ENCODE data around the gene KCNIP1.

Gene KCNIP1

DNA sequence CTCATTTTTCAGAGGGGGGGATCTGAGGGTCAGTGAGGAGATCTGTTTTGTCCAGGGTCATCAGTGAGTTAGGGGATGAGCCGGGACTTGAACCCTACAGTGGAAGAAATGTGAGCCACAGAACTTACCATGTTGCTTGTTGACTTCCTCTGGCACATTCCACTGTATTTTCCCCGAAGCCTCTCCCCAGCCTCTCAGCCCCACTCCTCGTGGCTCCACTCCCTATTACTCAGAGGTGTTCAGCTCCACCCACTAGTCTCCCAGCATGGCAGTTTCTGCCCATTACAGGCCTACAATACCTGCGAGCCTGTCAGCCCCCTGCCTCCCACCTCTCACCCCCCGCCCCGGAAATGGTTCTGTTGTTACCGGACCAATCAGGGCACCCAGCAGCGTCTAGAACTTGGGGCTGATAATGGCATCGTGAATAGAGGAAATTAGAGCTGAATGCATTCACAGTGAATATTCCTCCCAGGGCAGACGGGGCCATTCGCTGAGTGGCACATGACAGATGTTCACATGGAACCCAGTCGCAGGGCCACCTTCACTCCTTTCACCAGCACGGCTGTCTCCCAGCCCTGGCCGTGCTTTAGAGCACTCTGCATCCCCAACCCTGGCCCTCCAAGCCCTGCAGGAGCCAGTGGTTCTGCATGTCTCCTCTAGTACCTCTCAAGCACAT, 81.6 kb downstream of the KCNIP1 start:
- whole genome bisulfite sequencing, 2 experiments = 88 to 89% methylated on average over 14 of the region's 14 CpGs
- H3K4me1 ChIP-seq (ENCODE audit: control insufficient read depth, insufficient read depth, low read length) = peaks cover 19% of the 10 kb centered on the region
- no peaks in the 10 kb centered on the region for H3K9me3 ChIP-seq (ENCODE audit: control insufficient read depth, low read length)
- H3K27ac ChIP-seq (ENCODE audit: insufficient read depth, low read depth, low read length, poor library complexity, severe bottlenecking) = no peak overlapping the region
- no peaks in the 10 kb centered on the region for H3K27me3 ChIP-seq (ENCODE audit: control insufficient read depth, insufficient read depth, low read length, poor library complexity, severe bottlenecking)
- H3K4me3 ChIP-seq (ENCODE audit: insufficient read depth, low read depth, low read length) = no peak overlapping the region
- H3K36me3 ChIP-seq (ENCODE audit: control insufficient read depth, insufficient read depth, low read length) = no peaks in the 10 kb centered on the region

DNA sequence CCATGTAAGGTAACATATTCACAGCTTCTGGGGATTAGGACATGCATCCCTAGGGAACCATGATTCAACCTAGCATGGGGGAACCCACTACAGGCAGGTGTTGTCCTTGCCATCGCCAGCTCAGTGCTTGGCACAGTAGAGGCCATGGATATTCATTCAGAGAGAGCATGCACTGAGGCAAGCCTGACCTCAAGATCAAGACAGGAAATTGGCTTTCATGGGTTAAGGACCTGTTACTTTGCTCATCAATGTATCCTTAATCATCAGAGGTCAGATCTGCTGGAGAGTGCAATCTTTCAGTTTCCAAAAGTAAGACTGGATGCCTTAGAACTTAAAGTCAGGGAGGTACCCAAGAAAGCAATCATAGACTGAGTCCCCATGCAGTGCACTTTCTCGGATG, 84.0 kb downstream of the KCNIP1 start:
- no peaks in the 10 kb centered on the region for H3K36me3 ChIP-seq (ENCODE audit: control insufficient read depth, insufficient read depth, low read length)
- no peaks in the 10 kb centered on the region for H3K9me3 ChIP-seq (ENCODE audit: control insufficient read depth, low read length)
- H3K27ac ChIP-seq (ENCODE audit: insufficient read depth, low read depth, low read length, poor library complexity, severe bottlenecking) = no peak overlapping the region
- peaks cover 18% of the 10 kb centered on the region for H3K4me1 ChIP-seq (ENCODE audit: control insufficient read depth, insufficient read depth, low read length)
- H3K27me3 ChIP-seq (ENCODE audit: control insufficient read depth, insufficient read depth, low read length, poor library complexity, severe bottlenecking) = no peaks in the 10 kb centered on the region
- no peak overlapping the region for H3K4me3 ChIP-seq (ENCODE audit: insufficient read depth, low read depth, low read length)
- 46 to 47% methylated on average over 2 of the region's 2 CpGs for WGBS, 2 experiments

- H3K36me3 ChIP-seq (ENCODE audit: control insufficient read depth, insufficient read depth, low read length) = no peaks in the 10 kb centered on the region
- WGBS, 2 experiments = 80 to 94% methylated on average over 6 of the region's 6 CpGs
- no peak overlapping the region for H3K27ac ChIP-seq (ENCODE audit: insufficient read depth, low read depth, low read length, poor library complexity, severe bottlenecking)
- H3K4me1 ChIP-seq (ENCODE audit: control insufficient read depth, insufficient read depth, low read length) = peaks cover 4% of the 10 kb centered on the region
- H3K9me3 ChIP-seq (ENCODE audit: control insufficient read depth, low read length) = no peaks in the 10 kb centered on the region
- no peak overlapping the region for H3K4me3 ChIP-seq (ENCODE audit: insufficient read depth, low read depth, low read length)
- H3K27me3 ChIP-seq (ENCODE audit: control insufficient read depth, insufficient read depth, low read length, poor library complexity, severe bottlenecking) = no peaks in the 10 kb centered on the region
Observed at GRCh38 chr5:170589643-170590042, 85.8 kb downstream of the KCNIP1 start.

DNA sequence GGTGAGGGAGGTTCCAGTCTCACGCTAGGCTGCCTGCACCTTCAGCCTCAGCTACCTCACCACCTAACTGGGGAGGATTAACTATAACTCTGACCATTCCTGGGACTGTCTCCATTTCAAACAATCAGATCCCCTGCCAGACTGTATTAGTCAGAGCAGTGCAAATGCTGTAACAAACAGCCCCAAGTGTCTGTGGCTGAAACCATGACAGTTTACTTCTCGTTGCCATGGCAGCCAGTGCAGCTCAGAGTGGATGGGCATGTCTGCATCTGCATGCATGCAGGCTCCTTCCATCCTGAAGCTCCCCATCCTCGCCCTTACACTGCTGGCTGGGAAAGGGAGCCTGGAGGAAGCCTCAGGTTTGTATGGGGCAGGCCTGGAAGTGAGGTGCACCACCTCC, 86.7 kb downstream of the KCNIP1 start:
- 62 to 66% methylated on average over 3 of the region's 3 CpGs for WGBS, 2 experiments
- Histone ChIP-seq H3K4me1 (ENCODE audit: control insufficient read depth, insufficient read depth, low read length) (no peaks in the 10 kb centered on the region), H3K36me3 (ENCODE audit: control insufficient read depth, insufficient read depth, low read length) (no peaks in the 10 kb centered on the region), H3K4me3 (ENCODE audit: insufficient read depth, low read depth, low read length) (no peak overlapping the region), H3K27me3 (ENCODE audit: control insufficient read depth, insufficient read depth, low read length, poor library complexity, severe bottlenecking) (no peaks in the 10 kb centered on the region), H3K9me3 (ENCODE audit: control insufficient read depth, low read length) (no peaks in the 10 kb centered on the region), H3K27ac (ENCODE audit: insufficient read depth, low read depth, low read length, poor library complexity, severe bottlenecking) (no peak overlapping the region)

DNA sequence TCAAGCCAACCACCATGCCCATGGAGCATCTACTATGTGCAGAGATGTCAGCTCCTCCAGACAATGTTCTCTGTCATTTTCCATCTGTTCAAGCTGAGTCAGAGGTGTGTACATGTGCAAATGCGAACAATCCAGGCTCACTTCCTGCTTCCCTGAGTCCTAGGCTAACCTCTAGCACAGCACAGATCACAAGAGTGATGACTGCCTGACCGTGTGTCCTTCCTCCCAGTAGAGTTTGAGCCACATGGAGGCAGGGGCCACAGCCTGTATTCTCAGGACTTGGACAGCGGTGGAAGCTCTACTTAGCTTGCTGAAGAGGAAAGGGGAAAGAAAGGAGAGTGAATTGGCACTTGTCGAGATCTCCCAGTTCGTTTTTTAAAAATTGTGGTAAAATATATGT, 87.2 kb downstream of the KCNIP1 start:
- Histone ChIP-seq H3K36me3 (ENCODE audit: control insufficient read depth, insufficient read depth, low read length) (no peaks in the 10 kb centered on the region), H3K4me1 (ENCODE audit: control insufficient read depth, insufficient read depth, low read length) (no peaks in the 10 kb centered on the region), H3K27ac (ENCODE audit: insufficient read depth, low read depth, low read length, poor library complexity, severe bottlenecking) (no peak overlapping the region), H3K9me3 (ENCODE audit: control insufficient read depth, low read length) (no peaks in the 10 kb centered on the region), H3K27me3 (ENCODE audit: control insufficient read depth, insufficient read depth, low read length, poor library complexity, severe bottlenecking) (no peaks in the 10 kb centered on the region), H3K4me3 (ENCODE audit: insufficient read depth, low read depth, low read length) (no peak overlapping the region)
- WGBS, 2 experiments = 88 to 90% methylated on average over 4 to 5 of the region's 5 CpGs

DNA sequence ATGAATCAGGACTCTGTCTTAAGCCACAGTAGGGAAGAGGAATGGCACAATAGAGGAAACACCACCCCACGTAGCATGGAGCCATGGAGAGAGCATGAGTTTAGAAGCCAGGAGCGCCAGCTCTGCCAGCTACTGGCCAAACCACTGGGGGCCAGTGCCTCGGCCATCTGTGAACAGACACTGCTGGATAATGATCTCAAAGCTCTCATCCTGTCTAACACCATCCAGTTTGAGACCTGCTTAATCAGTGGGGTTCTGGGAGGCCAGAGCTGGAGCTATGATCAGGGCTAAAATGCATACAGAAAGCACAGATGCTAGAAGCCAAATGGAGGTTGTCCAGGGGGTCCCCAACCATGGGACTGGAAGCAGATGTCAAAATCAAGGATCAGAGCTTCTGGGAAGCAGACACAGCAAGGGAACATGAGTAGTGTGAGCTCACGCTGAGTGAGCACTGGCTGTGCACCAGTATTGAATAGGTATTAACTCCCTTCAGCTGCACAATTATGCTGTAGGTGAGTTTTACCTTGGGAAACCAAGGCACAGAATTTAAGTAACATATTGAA, 92.7 kb downstream of the KCNIP1 start:
- no peak overlapping the region for H3K27ac ChIP-seq (ENCODE audit: insufficient read depth, low read depth, low read length, poor library complexity, severe bottlenecking)
- no peak overlapping the region for H3K4me3 ChIP-seq (ENCODE audit: insufficient read depth, low read depth, low read length)
- 88 to 90% methylated on average over 4 of the region's 4 CpGs for WGBS, 2 experiments

GRCh38 chr5:170597109-170597751, 93.4 kb downstream of the KCNIP1 start:
- Histone ChIP-seq H3K27ac (ENCODE audit: insufficient read depth, low read depth, low read length, poor library complexity, severe bottlenecking) (no peak overlapping the region), H3K4me3 (ENCODE audit: insufficient read depth, low read depth, low read length) (no peak overlapping the region)
- 75 to 82% methylated on average over 6 to 9 of the region's 9 CpGs for WGBS, 2 experiments

More for the DNA sequence above, 92.7 kb downstream of the KCNIP1 start:
- H3K36me3 ChIP-seq (ENCODE audit: control insufficient read depth, insufficient read depth, low read length) = no peaks in the 10 kb centered on the region
- no peaks in the 10 kb centered on the region for H3K9me3 ChIP-seq (ENCODE audit: control insufficient read depth, low read length)
- peaks cover 24% of the 10 kb centered on the region for H3K4me1 ChIP-seq (ENCODE audit: control insufficient read depth, insufficient read depth, low read length)
- H3K27me3 ChIP-seq (ENCODE audit: control insufficient read depth, insufficient read depth, low read length, poor library complexity, severe bottlenecking) = peaks cover 3% of the 10 kb centered on the region

DNA sequence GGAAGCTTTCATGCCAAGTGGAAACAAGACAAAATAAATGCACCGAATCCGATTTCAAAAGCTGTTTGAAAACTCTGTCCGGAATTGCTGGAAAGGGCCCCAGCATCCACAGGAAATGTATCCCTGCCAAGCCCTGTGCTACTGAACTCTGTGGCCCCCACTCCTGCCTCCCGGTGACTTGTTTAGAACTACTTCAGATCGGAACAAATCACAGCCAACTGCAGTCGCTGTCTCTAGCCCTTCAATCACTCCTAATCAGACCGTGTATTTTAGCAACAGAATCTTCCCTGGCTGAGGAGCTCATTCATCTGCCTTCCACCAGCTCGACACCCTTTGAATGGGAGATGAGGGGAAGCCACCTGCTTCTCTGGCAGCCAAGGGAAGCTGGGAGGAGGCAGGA, 94.1 kb downstream of the KCNIP1 start:
- Histone ChIP-seq H3K27ac (ENCODE audit: insufficient read depth, low read depth, low read length, poor library complexity, severe bottlenecking) (no peak overlapping the region), H3K4me3 (ENCODE audit: insufficient read depth, low read depth, low read length) (no peak overlapping the region)
- WGBS, 2 experiments = 71 to 79% methylated on average over 8 of the region's 8 CpGs

More at GRCh38 chr5:170597109-170597751, 93.4 kb downstream of the KCNIP1 start:
- Histone ChIP-seq H3K4me1 (ENCODE audit: control insufficient read depth, insufficient read depth, low read length) (peaks cover 24% of the 10 kb centered on the region), H3K9me3 (ENCODE audit: control insufficient read depth, low read length) (no peaks in the 10 kb centered on the region), H3K27me3 (ENCODE audit: control insufficient read depth, insufficient read depth, low read length, poor library complexity, severe bottlenecking) (peaks cover 3% of the 10 kb centered on the region), H3K36me3 (ENCODE audit: control insufficient read depth, insufficient read depth, low read length) (no peaks in the 10 kb centered on the region)

DNA sequence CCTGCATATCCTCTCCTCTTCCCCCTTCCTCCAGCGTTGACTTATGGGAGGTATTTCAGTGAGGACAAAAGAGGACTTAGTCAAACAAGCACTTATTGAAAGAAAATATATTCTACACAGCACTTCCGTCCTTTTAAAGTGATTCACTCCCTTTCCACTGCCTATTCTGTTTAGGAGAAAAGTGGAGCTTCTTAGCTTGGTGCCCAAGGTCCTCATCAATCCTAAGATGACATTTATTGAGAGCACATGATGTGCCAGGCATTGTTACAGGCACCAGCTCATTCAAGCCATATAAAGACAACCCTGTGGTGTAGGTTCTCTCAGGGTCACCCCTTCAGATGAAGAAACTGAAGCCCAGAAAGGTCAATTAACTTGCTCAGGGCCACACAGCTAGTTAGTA, 95.9 kb downstream of the KCNIP1 start:
- H3K9me3 ChIP-seq (ENCODE audit: control insufficient read depth, low read length) = no peaks in the 10 kb centered on the region
- H3K4me3 ChIP-seq (ENCODE audit: insufficient read depth, low read depth, low read length) = no peak overlapping the region
- WGBS, 2 experiments = 49 to 61% methylated on average over 2 of the region's 2 CpGs
- peaks cover 24% of the 10 kb centered on the region for H3K4me1 ChIP-seq (ENCODE audit: control insufficient read depth, insufficient read depth, low read length)
- peaks cover 3% of the 10 kb centered on the region for H3K27me3 ChIP-seq (ENCODE audit: control insufficient read depth, insufficient read depth, low read length, poor library complexity, severe bottlenecking)
- no peaks in the 10 kb centered on the region for H3K36me3 ChIP-seq (ENCODE audit: control insufficient read depth, insufficient read depth, low read length)
- no peak overlapping the region for H3K27ac ChIP-seq (ENCODE audit: insufficient read depth, low read depth, low read length, poor library complexity, severe bottlenecking)

More for the DNA sequence above, 94.1 kb downstream of the KCNIP1 start:
- Histone ChIP-seq H3K36me3 (ENCODE audit: control insufficient read depth, insufficient read depth, low read length) (no peaks in the 10 kb centered on the region), H3K9me3 (ENCODE audit: control insufficient read depth, low read length) (no peaks in the 10 kb centered on the region), H3K27me3 (ENCODE audit: control insufficient read depth, insufficient read depth, low read length, poor library complexity, severe bottlenecking) (peaks cover 3% of the 10 kb centered on the region), H3K4me1 (ENCODE audit: control insufficient read depth, insufficient read depth, low read length) (peaks cover 24% of the 10 kb centered on the region)

DNA sequence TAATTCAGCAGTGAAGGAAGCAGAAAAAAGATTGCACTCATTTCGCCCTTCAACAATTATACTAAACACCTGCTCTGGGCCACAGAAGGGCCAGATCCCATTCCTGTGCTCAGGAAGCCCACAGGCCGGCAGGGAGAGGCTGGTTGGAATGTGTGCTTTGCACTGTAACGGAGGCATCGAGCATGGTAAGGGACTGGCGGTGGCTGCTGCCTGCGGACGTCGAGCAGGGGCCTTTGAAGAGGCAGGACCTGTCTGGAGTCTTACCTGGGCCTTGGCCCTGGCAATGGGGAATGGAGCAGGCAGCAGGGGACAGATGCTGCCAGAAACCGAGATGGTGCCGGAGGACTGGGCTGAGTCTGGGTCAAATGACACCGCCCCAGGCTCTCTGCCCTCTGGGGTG, 97.8 kb downstream of the KCNIP1 start:
- no peaks in the 10 kb centered on the region for H3K9me3 ChIP-seq (ENCODE audit: control insufficient read depth, low read length)
- no peaks in the 10 kb centered on the region for H3K36me3 ChIP-seq (ENCODE audit: control insufficient read depth, insufficient read depth, low read length)
- WGBS, 2 experiments = 86 to 88% methylated on average over 11 of the region's 11 CpGs
- no peak overlapping the region for H3K4me3 ChIP-seq (ENCODE audit: insufficient read depth, low read depth, low read length)
- peaks cover 3% of the 10 kb centered on the region for H3K27me3 ChIP-seq (ENCODE audit: control insufficient read depth, insufficient read depth, low read length, poor library complexity, severe bottlenecking)
- no peak overlapping the region for H3K27ac ChIP-seq (ENCODE audit: insufficient read depth, low read depth, low read length, poor library complexity, severe bottlenecking)
- peaks cover 21% of the 10 kb centered on the region for H3K4me1 ChIP-seq (ENCODE audit: control insufficient read depth, insufficient read depth, low read length)
